HG02571 (cell line): ENCODE results near the gene PTH2R.
"Not testable (repeated sequence)": the region's sequence is repeated elsewhere in the genome, so short reads cannot be mapped to it uniquely, and the experiment has no call there.

Experiments
- ATAC-seq: cut with Tn5 transposase; IDR thresholded peaks from one replicate; pipeline ENCODE4 v1.9.1; 2021; ENCODE audit warnings: mild to moderate bottlenecking, moderate library complexity; ENCODE audit not compliant: unreplicated experiment

PTH2R gene

GRCh38 chr2:208482453-208483015 lies 75.9 kb downstream of the PTH2R start:
- ATAC-seq = not testable (repeated sequence)

- no peak for ATAC-seq
Observed at GRCh38 chr2:208485390-208485789, 78.8 kb downstream of the PTH2R start.

GRCh38 chr2:208488686-208489564 lies 82.3 kb downstream of the PTH2R start:
- ATAC-seq = no peak

- no peak for ATAC-seq
Observed at GRCh38 chr2:208489687-208490086, 83.1 kb downstream of the PTH2R start.

- no peak for ATAC-seq
Observed at GRCh38 chr2:208490492-208490891, 83.9 kb downstream of the PTH2R start.

- ATAC-seq = no peak
Observed at GRCh38 chr2:208491641-208492040, 85.0 kb downstream of the PTH2R start.

- ATAC-seq = no peak
Observed at GRCh38 chr2:208492069-208492468, 85.5 kb downstream of the PTH2R start.

GRCh38 chr2:208493186-208493585 lies 86.6 kb downstream of the PTH2R start:
- ATAC-seq = no peak

- no peak for ATAC-seq
Observed at GRCh38 chr2:208496129-208496528, 89.5 kb downstream of the PTH2R start.

- no peak for ATAC-seq
Observed at GRCh38 chr2:208501206-208501605, 94.6 kb downstream of the PTH2R start.

GRCh38 chr2:208502288-208502687 lies 95.7 kb downstream of the PTH2R start:
- ATAC-seq = no peak

GRCh38 chr2:208505365-208505764 lies 98.8 kb downstream of the PTH2R start:
- not testable (repeated sequence) for ATAC-seq

- ATAC-seq = no peak
Observed at GRCh38 chr2:208509586-208509985, 103.0 kb downstream of the PTH2R start.

GRCh38 chr2:208511016-208511415 lies 104.4 kb downstream of the PTH2R start:
- ATAC-seq = no peak

GRCh38 chr2:208511573-208511972 lies 105.0 kb downstream of the PTH2R start:
- ATAC-seq = no peak

GRCh38 chr2:208515099-208515498 lies 108.5 kb downstream of the PTH2R start:
- no peak for ATAC-seq

GRCh38 chr2:208523069-208523468 lies 116.5 kb downstream of the PTH2R start:
- not testable (repeated sequence) for ATAC-seq

- ATAC-seq = not testable (repeated sequence)
Observed at GRCh38 chr2:208525165-208525564, 118.6 kb downstream of the PTH2R start.

- no peak for ATAC-seq
Observed at GRCh38 chr2:208529796-208530195, 123.2 kb downstream of the PTH2R start.

GRCh38 chr2:208531361-208531760 lies 124.8 kb downstream of the PTH2R start:
- no peak for ATAC-seq

- ATAC-seq = not testable (repeated sequence)
Observed at GRCh38 chr2:208535578-208535977, 129.0 kb downstream of the PTH2R start.

GRCh38 chr2:208541461-208541988 lies 134.9 kb downstream of the PTH2R start:
- ATAC-seq = no peak
